ENCODE results near the gene CARS1. TPM values are rescaled to one million over a fixed set of nuclear protein-coding genes. Genes with fewer than 3 reads are reported as not detected.

CARS1 gene
- total RNA-seq, 1 experiment from 2014 or later: 120 TPM

GRCh38 chr11:3015796-3016195 is 41.4 kb downstream of the CARS1 start:
- BruUV-seq (replicated peaks): no TSS peak
- intact Hi-C loops (cut with micrococcal nuclease; ENCODE audit: unreplicated experiment) (no loop called here), in situ Hi-C loops (cut with HindIII; ENCODE audit: low pct_unique_long_range_greater_than_20kb, low sequenced_read_pairs) (no loop called here)
- Histone ChIP-seq H3K9me3 (ENCODE audit: control insufficient read depth, insufficient read depth, low read depth, low read length) (no peaks in the 10 kb centered on the region), H3K27me3 (ENCODE audit: control insufficient read depth, insufficient read depth, low read length) (no peaks in the 10 kb centered on the region), H3K27ac (ENCODE audit: low read length) (no peak overlapping the region), H3K36me3 (ENCODE audit: control insufficient read depth, insufficient read depth, low read length) (peaks cover 35% of the 10 kb centered on the region), H3K4me1 (ENCODE audit: control insufficient read depth, insufficient read depth, low read length) (no peaks in the 10 kb centered on the region), H3K4me3 (ENCODE audit: low read depth in 2 of 2, low read length in 2 of 2) (no peak overlapping the region)
- DNase-seq (ENCODE audit: low read depth, low spot score) (no peak), ATAC-seq (no peak)
- ChIA-PET CTCF (interaction anchor here (0.6 kb wide), 4 partner anchors 40 to 209 kb away, joined by 3 to 7 read pairs (median 4); no protein-coding TSS in a partner anchor), POLR2A (no interaction called here)
- TF ChIP-seq POLR2AphosphoS5 (IDR thresholded peaks at IDR 0.05; ENCODE audit: low read depth, low read length) (0 out of 2 replicates have a peak, but pooled peaks have one; percentile 2), CTCF (IDR thresholded peaks at IDR 0.05) (no peak)

GRCh38 chr11:3014943-3015342 is 42.3 kb downstream of the CARS1 start:
- no TSS peak for BruUV-seq (replicated peaks)
- CTCF ChIA-PET: interaction anchor here (0.5 kb wide), 1 partner anchor 70 kb away, joined by 13 read pairs; no protein-coding TSS in a partner anchor
- no peak for ATAC-seq
- TF ChIP-seq POLR2AphosphoS5 (IDR thresholded peaks at IDR 0.05; ENCODE audit: low read depth, low read length): no peak
- no peaks in the 10 kb centered on the region for H3K9me3 ChIP-seq (ENCODE audit: control insufficient read depth, insufficient read depth, low read depth, low read length)
- no peaks in the 10 kb centered on the region for H3K27me3 ChIP-seq (ENCODE audit: control insufficient read depth, insufficient read depth, low read length)
- peaks cover 39% of the 10 kb centered on the region for H3K36me3 ChIP-seq (ENCODE audit: control insufficient read depth, insufficient read depth, low read length)
- no peak for DNase-seq (ENCODE audit: low read depth, low spot score)
- no peak overlapping the region for H3K27ac ChIP-seq (ENCODE audit: low read length)
- in situ Hi-C loops (cut with HindIII; ENCODE audit: low pct_unique_long_range_greater_than_20kb, low sequenced_read_pairs): no loop called here
- H3K4me3 ChIP-seq (ENCODE audit: low read depth in 2 of 2, low read length in 2 of 2): no peak overlapping the region
- intact Hi-C loops (cut with micrococcal nuclease; ENCODE audit: unreplicated experiment): no loop called here
- POLR2A ChIA-PET: no interaction called here
- H3K4me1 ChIP-seq (ENCODE audit: control insufficient read depth, insufficient read depth, low read length): no peaks in the 10 kb centered on the region

GRCh38 chr11:3014057-3014938 is 42.9 kb downstream of the CARS1 start:
- ATAC-seq: no peak
- POLR2A ChIA-PET: interaction anchor here (0.7 to 1.0 kb wide), 2 partner anchors 22 to 365 kb away, joined by 3 read pairs; partner anchors contain the start of genes NAP1L4 and ZNF195
- TF ChIP-seq REST (IDR thresholded peaks at IDR 0.05; ENCODE audit: insufficient read depth in 1 of 2, low read depth in 2 of 2, low read length in 1 of 2): no peak
- 0 out of 2 replicates have a peak, but pooled peaks have one; percentile 36 for TF ChIP-seq POLR2AphosphoS5 (IDR thresholded peaks at IDR 0.05; ENCODE audit: low read depth, low read length)

More at GRCh38 chr11:3014057-3014938, 42.9 kb downstream of the CARS1 start:
- DNase-seq (ENCODE audit: low read depth, low spot score): no peak
- Histone ChIP-seq H3K4me3 (ENCODE audit: low read depth in 2 of 2, low read length in 2 of 2) (no peak overlapping the region), H3K9me3 (ENCODE audit: control insufficient read depth, insufficient read depth, low read depth, low read length) (no peaks in the 10 kb centered on the region), H3K27me3 (ENCODE audit: control insufficient read depth, insufficient read depth, low read length) (no peaks in the 10 kb centered on the region), H3K4me1 (ENCODE audit: control insufficient read depth, insufficient read depth, low read length) (no peaks in the 10 kb centered on the region), H3K27ac (ENCODE audit: low read length) (no peak overlapping the region), H3K36me3 (ENCODE audit: control insufficient read depth, insufficient read depth, low read length) (peaks cover 44% of the 10 kb centered on the region)
- intact Hi-C loops (cut with micrococcal nuclease; ENCODE audit: unreplicated experiment) (no loop called here), in situ Hi-C loops (cut with HindIII; ENCODE audit: low pct_unique_long_range_greater_than_20kb, low sequenced_read_pairs) (no loop called here)
- BruUV-seq (replicated peaks): TSS peak; percentile 32
- CTCF ChIA-PET: interaction anchor here (0.5 kb wide), 1 partner anchor 70 kb away, joined by 13 read pairs; no protein-coding TSS in a partner anchor
